ENCODE data around the gene ALDH1B1.

Gene ALDH1B1

GRCh38 chr9:38442473-38443096 is 50.1 kb downstream of the ALDH1B1 start:
- no peak for DNase-seq

- DNase-seq: no peak
These were observed 50.7 kb downstream of the ALDH1B1 start for GRCh38 chr9:38443181-38443580.

- no peak for DNase-seq
These were observed 51.1 kb downstream of the ALDH1B1 start for GRCh38 chr9:38443597-38443996.

GRCh38 chr9:38445154-38446043 is 52.9 kb downstream of the ALDH1B1 start:
- peak; percentile 18 for DNase-seq

- no peak for DNase-seq
These were observed 55.2 kb downstream of the ALDH1B1 start for GRCh38 chr9:38447703-38448102.
